Neutrophil (primary cell): ENCODE measurements around the gene TNFRSF11A.

ENCODE experiments used
- H3K27ac ChIP-seq: fragments of 200-600 bp; sonication (generic); 2 replicates; pipeline ENCODE4 v1.5.1; 2016; ENCODE audit warnings: mild to moderate bottlenecking, moderate library complexity
- H3K27me3 ChIP-seq: fragments of 200-600 bp; sonication (generic); 2 replicates; pipeline ENCODE4 v1.6.0; 2016; ENCODE audit warnings: mild to moderate bottlenecking
- H3K36me3 ChIP-seq: fragments of 200-600 bp; sonication (generic); 2 replicates; pipeline ENCODE4 v1.5.1; 2017
- H3K4me1 ChIP-seq, 2 experiments: fragments of 200-600 bp in 1 of 2; sonication (generic) in 1 of 2; 1 replicate in 1 of 2; 2 replicates in 1 of 2; pipeline versions ENCODE4 v1.5.1 to v1.6.1; 2013 to 2016; ENCODE audit warnings: low read depth in 1 of 2, low read length in 1 of 2, mild to moderate bottlenecking in 1 of 2, moderate library complexity in 1 of 2; ENCODE audit not compliant: control insufficient read depth in 1 of 2, insufficient read depth in 1 of 2
- H3K4me3 ChIP-seq, 2 experiments: fragments of 200-600 bp in 1 of 2; sonication (generic) in 1 of 2; 1 replicate in 1 of 2; 2 replicates in 1 of 2; pipeline ENCODE4 v1.5.1; 2013 to 2016; ENCODE audit warnings: low read depth in 1 of 2, low read length in 1 of 2, mild to moderate bottlenecking in 1 of 2, moderate library complexity in 1 of 2
- H3K9me3 ChIP-seq: fragments of 200-600 bp; sonication (generic); 2 replicates; pipeline ENCODE4 v1.5.1; 2016
- CTCF ChIP-seq: fragments of 200-600 bp; sonication (generic); IDR thresholded peaks from 2 replicates; pipeline ENCODE4 v1.5.1; 2016; ENCODE audit warnings: antibody characterized with exemption

Gene TNFRSF11A

GRCh38 chr18:62365420-62365819 is 40.3 kb downstream of the TNFRSF11A start:
- H3K27ac ChIP-seq: no peak overlapping the region
- H3K4me1 ChIP-seq: no peaks in the 10 kb centered on the region
- H3K4me3 ChIP-seq: no peak overlapping the region
- TF ChIP-seq CTCF: no peak
- H3K27me3 ChIP-seq: no peaks in the 10 kb centered on the region
- H3K9me3 ChIP-seq: no peaks in the 10 kb centered on the region
- H3K36me3 ChIP-seq: no peaks in the 10 kb centered on the region

- no peaks in the 10 kb centered on the region for H3K27me3 ChIP-seq
- H3K27ac ChIP-seq: no peak overlapping the region
- no peaks in the 10 kb centered on the region for H3K4me1 ChIP-seq
- TF ChIP-seq CTCF: no peak
- no peaks in the 10 kb centered on the region for H3K36me3 ChIP-seq
- H3K9me3 ChIP-seq: no peaks in the 10 kb centered on the region
- no peak overlapping the region for H3K4me3 ChIP-seq
These were observed 41.9 kb downstream of the TNFRSF11A start for GRCh38 chr18:62366992-62367391.

- H3K4me1 ChIP-seq: no peaks in the 10 kb centered on the region
- no peak overlapping the region for H3K27ac ChIP-seq
- no peaks in the 10 kb centered on the region for H3K36me3 ChIP-seq
- H3K4me3 ChIP-seq: no peak overlapping the region
- H3K27me3 ChIP-seq: no peaks in the 10 kb centered on the region
- no peaks in the 10 kb centered on the region for H3K9me3 ChIP-seq
- no peak for TF ChIP-seq CTCF
These were observed 43.0 kb downstream of the TNFRSF11A start for GRCh38 chr18:62368100-62368499.

GRCh38 chr18:62369129-62369644 is 44.1 kb downstream of the TNFRSF11A start:
- TF ChIP-seq CTCF: no peak
- no peak overlapping the region for H3K4me3 ChIP-seq
- H3K27me3 ChIP-seq: no peaks in the 10 kb centered on the region
- H3K9me3 ChIP-seq: no peaks in the 10 kb centered on the region
- H3K4me1 ChIP-seq: no peaks in the 10 kb centered on the region
- no peak overlapping the region for H3K27ac ChIP-seq
- H3K36me3 ChIP-seq: no peaks in the 10 kb centered on the region

- Histone ChIP-seq H3K9me3 (no peaks in the 10 kb centered on the region), H3K4me3 (no peak overlapping the region), H3K4me1 (no peaks in the 10 kb centered on the region), H3K27me3 (no peaks in the 10 kb centered on the region), H3K27ac (no peak overlapping the region), H3K36me3 (no peaks in the 10 kb centered on the region)
- no peak for TF ChIP-seq CTCF
These were observed 45.3 kb downstream of the TNFRSF11A start for GRCh38 chr18:62370366-62370765.

- Histone ChIP-seq H3K36me3 (no peaks in the 10 kb centered on the region), H3K4me1 (no peaks in the 10 kb centered on the region), H3K27me3 (no peaks in the 10 kb centered on the region), H3K9me3 (no peaks in the 10 kb centered on the region), H3K4me3 (no peak overlapping the region), H3K27ac (no peak overlapping the region)
- no peak for TF ChIP-seq CTCF
These were observed 46.3 kb downstream of the TNFRSF11A start for GRCh38 chr18:62371436-62371835.
